Right atrium auricular region (tissue), 2 donors: ENCODE data around the gene CREB3L2. TPM values are rescaled to one million over a fixed set of nuclear protein-coding genes. Genes with fewer than 3 reads are reported as not detected.
"Not testable (repeated sequence)": the region's sequence is repeated elsewhere in the genome, so short reads cannot be mapped to it uniquely, and the experiment has no call there.

Source experiments
- DNase-seq: peaks from one replicate; pipeline ENCODE4 v3.0.0-alpha.2; 2019; ENCODE audit warnings: low spot score
- H3K27ac ChIP-seq, 2 donors: fragments of 200-600 bp; sonication (generic); 1 replicate in 1 of 2; 2 replicates in 1 of 2; pipeline ENCODE4 v1.5.1; 2016 to 2019
- H3K27me3 ChIP-seq, 2 donors: fragments of 200-600 bp; sonication (generic); one replicate each; pipeline versions ENCODE4 v1.5.1 to v1.6.0; 2017 to 2019
- H3K36me3 ChIP-seq: fragments of 200-600 bp; sonication (generic); one replicate; pipeline ENCODE4 v1.5.1; 2016
- H3K4me1 ChIP-seq, 2 donors: fragments of 200-600 bp; sonication (generic); one replicate each; pipeline versions ENCODE4 v1.5.1 to v1.6.0; 2017 to 2019
- H3K4me3 ChIP-seq, 2 donors: fragments of 200-600 bp; sonication (generic); 1 replicate in 1 of 2; 2 replicates in 1 of 2; pipeline ENCODE4 v1.5.1; 2017 to 2019; ENCODE audit warnings: mild to moderate bottlenecking in 1 of 2, moderate library complexity in 1 of 2
- H3K9me3 ChIP-seq, 2 donors: fragments of 200-600 bp; sonication (generic); one replicate each; pipeline ENCODE4 v1.5.1; 2019
- total RNA-seq, 2 donors: library from RNA; depleted of rRNA; stranded (reverse); fragments of >200 nt; gene quantifications; one replicate each; pipeline ENCODE4 v1.1.0, GENCODE V29; 2016
- TF ChIP-seq, protein P1 (sequence below), 2 donors: fragments of 200-600 bp; sonication (generic); IDR thresholded peaks; one replicate each; pipeline ENCODE4 v1.5.1; 2019; ENCODE audit warnings: antibody characterized with exemption in 2 of 2

Gene CREB3L2
- total RNA-seq, 2 donors from 2014 or later: 25.6 to 39.6 TPM

DNA sequence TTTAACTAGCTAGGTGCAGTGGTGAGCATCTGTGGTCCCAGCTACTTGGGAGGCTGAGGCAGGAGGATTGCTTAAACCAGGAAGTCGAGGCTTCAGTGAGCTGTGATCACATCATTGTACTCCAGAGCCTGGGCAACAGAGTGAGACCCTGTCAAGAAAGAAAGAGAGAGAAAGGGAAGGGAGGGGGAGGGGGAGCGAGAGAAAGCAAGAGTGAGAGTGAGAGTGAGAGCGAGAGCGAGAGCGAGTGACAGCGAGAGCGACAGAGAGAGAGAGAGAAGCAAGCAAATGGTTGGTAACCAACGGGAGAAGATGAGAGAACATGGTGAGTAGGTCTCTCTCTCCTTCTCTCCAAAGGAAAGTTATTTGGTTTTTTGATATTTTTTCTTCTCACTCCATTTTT is 85.3 kb downstream of the CREB3L2 start:
- Histone ChIP-seq H3K9me3 (no peaks in the 10 kb centered on the region), H3K27me3 (no peaks in the 10 kb centered on the region), H3K27ac (no peak overlapping the region), H3K36me3 (peaks cover 27% of the 10 kb centered on the region), H3K4me3 (no peak overlapping the region), H3K4me1 (peaks cover 0 to 19% of the 10 kb centered on the region in 2 donors)
- DNase-seq: no peak
- TF ChIP-seq, protein P1, sequence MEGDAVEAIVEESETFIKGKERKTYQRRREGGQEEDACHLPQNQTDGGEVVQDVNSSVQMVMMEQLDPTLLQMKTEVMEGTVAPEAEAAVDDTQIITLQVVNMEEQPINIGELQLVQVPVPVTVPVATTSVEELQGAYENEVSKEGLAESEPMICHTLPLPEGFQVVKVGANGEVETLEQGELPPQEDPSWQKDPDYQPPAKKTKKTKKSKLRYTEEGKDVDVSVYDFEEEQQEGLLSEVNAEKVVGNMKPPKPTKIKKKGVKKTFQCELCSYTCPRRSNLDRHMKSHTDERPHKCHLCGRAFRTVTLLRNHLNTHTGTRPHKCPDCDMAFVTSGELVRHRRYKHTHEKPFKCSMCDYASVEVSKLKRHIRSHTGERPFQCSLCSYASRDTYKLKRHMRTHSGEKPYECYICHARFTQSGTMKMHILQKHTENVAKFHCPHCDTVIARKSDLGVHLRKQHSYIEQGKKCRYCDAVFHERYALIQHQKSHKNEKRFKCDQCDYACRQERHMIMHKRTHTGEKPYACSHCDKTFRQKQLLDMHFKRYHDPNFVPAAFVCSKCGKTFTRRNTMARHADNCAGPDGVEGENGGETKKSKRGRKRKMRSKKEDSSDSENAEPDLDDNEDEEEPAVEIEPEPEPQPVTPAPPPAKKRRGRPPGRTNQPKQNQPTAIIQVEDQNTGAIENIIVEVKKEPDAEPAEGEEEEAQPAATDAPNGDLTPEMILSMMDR (IDR thresholded peaks at IDR 0.05): no peak

DNA sequence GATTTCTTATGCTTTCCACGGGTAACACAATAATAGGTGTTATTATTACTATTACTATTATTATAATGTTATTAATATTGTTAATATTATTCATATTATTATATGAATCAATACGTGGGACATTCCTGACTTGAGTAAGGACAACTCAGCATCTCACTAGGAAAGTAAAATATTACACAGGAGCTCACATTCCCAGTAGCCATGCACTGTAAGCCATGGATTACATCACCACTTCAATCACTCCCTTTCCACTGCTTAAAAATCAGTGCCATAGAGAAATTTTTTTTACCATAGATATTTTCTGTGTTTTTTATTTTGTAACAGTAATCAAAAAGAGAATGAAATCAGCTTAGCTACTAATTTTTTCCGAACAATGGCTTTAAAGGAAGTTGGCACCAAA is 86.6 kb downstream of the CREB3L2 start:
- Histone ChIP-seq H3K4me3 (no peak overlapping the region), H3K27ac (no peak overlapping the region), H3K9me3 (no peaks in the 10 kb centered on the region), H3K27me3 (no peaks in the 10 kb centered on the region), H3K4me1 (peaks cover 0 to 6% of the 10 kb centered on the region in 2 donors), H3K36me3 (peaks cover 38% of the 10 kb centered on the region)
- TF ChIP-seq, protein P1 (IDR thresholded peaks at IDR 0.05): no peak
- DNase-seq: no peak

DNA sequence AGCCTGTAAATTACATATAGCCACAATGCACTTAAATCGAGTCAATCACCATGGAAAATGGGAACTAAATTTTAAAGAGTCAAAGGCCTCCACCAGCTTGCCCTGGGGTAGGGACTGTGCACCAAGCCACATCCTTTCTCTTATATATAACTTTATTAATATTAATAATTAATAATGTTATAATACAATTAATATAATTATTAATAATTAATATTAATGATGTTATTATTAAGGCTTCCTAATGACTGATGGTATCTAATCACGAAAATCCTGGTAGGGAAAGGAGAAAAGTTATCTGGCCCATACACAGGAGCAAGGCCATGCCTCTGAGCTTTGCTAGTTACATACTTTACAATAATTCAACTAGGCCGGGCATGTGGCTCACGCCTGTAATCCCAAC is 87.9 kb downstream of the CREB3L2 start:
- Histone ChIP-seq H3K4me1 (peaks cover 0 to 8% of the 10 kb centered on the region in 2 donors), H3K36me3 (peaks cover 44% of the 10 kb centered on the region), H3K4me3 (no peak overlapping the region), H3K27ac (no peak overlapping the region), H3K27me3 (no peaks in the 10 kb centered on the region), H3K9me3 (no peaks in the 10 kb centered on the region)
- TF ChIP-seq, protein P1 (IDR thresholded peaks at IDR 0.05): no peak
- DNase-seq: no peak

DNA sequence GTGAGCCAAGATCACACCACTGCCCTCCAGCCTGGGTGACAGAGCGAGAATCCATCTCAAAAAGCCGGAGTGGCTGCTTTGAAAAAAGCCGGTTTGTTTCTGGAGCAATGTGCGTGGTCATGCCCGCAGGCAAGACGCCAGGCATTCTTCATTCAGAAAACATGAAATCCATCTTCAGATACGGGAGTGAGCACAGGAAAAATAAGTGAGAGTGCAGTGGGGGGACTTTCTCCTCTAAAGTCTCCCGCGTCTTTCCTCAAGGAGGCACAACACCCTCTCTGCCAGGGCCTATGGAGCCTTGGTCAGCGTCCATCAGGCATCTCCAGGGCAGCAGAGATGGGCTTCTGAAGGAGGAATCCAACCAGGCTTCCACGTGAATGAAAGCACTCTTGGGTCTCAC is 92.8 kb downstream of the CREB3L2 start:
- peak; percentile 76 for DNase-seq
- no peaks in the 10 kb centered on the region for H3K9me3 ChIP-seq
- no peaks in the 10 kb centered on the region for H3K27me3 ChIP-seq
- H3K36me3 ChIP-seq: peaks cover 71% of the 10 kb centered on the region
- peak overlapping the region; percentile 53 to 65 for H3K27ac ChIP-seq
- no peak overlapping the region for H3K4me3 ChIP-seq
- TF ChIP-seq, protein P1 (IDR thresholded peaks at IDR 0.05): no peak
- peaks cover 0 to 13% of the 10 kb centered on the region in 2 donors for H3K4me1 ChIP-seq

DNA sequence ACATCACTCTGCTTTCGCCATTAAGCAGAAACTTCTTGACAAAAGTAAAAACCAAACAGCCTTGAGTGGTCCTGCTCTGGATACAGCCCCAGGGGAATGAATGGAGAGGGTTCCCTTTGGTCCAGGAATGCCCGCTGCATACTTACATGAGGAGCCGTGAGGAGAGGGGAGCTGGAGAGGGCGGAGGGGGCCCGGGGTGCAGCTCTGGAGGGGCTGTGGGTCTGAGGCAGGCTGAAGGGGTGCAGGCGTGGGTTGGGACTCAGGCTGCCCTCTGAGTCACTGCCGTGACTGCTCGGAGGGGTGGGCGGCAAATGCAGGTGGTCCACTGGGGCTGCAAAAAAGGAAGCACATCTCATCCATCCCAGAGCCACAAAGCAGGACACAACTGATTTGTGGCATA is 93.8 kb downstream of the CREB3L2 start:
- Histone ChIP-seq H3K27ac (peak overlapping the region; percentile 53 to 65), H3K4me3 (no peak overlapping the region), H3K9me3 (no peaks in the 10 kb centered on the region), H3K4me1 (peaks cover 0 to 20% of the 10 kb centered on the region in 2 donors), H3K27me3 (no peaks in the 10 kb centered on the region), H3K36me3 (peaks cover 78% of the 10 kb centered on the region)
- TF ChIP-seq, protein P1 (IDR thresholded peaks at IDR 0.05): no peak
- DNase-seq: no peak

DNA sequence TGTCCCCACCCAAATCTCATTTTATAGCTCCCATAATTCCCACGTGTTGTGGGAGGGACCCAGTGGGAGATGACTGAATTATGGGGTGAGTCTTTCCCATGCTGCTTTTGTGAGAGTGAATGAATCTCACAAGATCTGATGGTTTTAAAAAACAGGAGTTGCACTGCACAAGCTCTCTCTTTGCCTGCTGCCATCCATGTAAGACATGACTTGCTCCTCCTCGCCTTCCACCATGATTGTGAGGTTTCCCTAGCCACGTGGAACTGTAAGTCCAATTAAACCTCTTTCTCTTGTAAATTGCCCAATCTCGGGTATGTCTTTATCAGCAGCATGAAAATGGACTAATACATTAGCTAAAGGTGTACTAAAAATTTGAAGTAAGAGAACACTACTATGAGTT is 95.2 kb downstream of the CREB3L2 start:
- not testable (repeated sequence) for H3K9me3 ChIP-seq, DNase-seq, H3K27ac ChIP-seq, H3K4me3 ChIP-seq, H3K27me3 ChIP-seq
- Histone ChIP-seq H3K36me3 (peaks cover 75% of the 10 kb centered on the region), H3K4me1 (peaks cover 0 to 20% of the 10 kb centered on the region in 2 donors)
